ENCODE results near the gene SNRPA1.

Gene SNRPA1

DNA sequence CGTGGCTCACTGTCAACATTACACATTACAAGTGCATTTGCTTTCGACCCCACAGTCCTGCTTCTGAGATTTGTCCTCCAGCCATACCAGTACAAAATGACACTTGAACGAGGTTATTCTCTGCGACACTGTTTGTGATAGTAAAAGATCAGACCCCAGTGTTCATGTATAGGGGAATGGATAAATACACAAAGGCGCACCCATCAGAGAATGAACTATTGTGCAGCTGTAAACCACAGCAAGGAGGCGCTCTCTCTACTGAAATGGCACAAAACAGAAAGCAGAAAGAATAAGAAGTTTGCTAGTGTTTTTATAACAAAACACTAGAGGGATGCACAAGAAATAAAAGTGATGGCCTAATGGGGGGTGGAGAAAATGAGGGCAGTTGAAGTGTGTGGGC lies 38.3 kb downstream of the SNRPA1 start:
- TF ChIP-seq CTCF (IDR thresholded peaks at IDR 0.05; ENCODE audit: low read length, missing control alignments), result peak; percentile 28
- no peak overlapping the region for H3K4me3 ChIP-seq (replicated peaks; ENCODE audit: low read depth, low read length)
- DNase-seq (ENCODE audit: low read depth), result no peak

GRCh38 chr15:101255615-101256241 lies 39.3 kb downstream of the SNRPA1 start:
- DNase-seq (ENCODE audit: low read depth), result peak; percentile 90
- TF ChIP-seq CTCF (IDR thresholded peaks at IDR 0.05; ENCODE audit: low read length, missing control alignments), result no peak
- H3K4me3 ChIP-seq (replicated peaks; ENCODE audit: low read depth, low read length), result no peak overlapping the region

DNA sequence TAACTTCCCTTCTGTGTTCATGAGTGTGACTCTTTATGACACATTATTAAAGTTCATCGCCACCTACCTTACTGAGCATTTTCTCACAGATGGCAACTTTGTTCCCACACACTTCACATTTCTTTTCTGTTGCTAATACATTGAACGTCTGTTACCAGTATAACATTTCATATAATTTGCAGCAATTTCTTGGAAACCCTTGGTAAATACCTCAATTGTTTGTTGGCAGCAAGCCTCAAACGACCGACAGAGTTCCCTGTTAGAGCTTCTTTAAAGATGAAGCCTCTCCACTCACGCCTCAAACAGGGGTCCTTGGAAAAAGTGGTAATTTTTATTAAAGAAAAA lies 40.0 kb downstream of the SNRPA1 start:
- H3K4me3 ChIP-seq (replicated peaks; ENCODE audit: low read depth, low read length), result no peak overlapping the region
- TF ChIP-seq CTCF (IDR thresholded peaks at IDR 0.05; ENCODE audit: low read length, missing control alignments), result no peak
- no peak for DNase-seq (ENCODE audit: low read depth)

DNA sequence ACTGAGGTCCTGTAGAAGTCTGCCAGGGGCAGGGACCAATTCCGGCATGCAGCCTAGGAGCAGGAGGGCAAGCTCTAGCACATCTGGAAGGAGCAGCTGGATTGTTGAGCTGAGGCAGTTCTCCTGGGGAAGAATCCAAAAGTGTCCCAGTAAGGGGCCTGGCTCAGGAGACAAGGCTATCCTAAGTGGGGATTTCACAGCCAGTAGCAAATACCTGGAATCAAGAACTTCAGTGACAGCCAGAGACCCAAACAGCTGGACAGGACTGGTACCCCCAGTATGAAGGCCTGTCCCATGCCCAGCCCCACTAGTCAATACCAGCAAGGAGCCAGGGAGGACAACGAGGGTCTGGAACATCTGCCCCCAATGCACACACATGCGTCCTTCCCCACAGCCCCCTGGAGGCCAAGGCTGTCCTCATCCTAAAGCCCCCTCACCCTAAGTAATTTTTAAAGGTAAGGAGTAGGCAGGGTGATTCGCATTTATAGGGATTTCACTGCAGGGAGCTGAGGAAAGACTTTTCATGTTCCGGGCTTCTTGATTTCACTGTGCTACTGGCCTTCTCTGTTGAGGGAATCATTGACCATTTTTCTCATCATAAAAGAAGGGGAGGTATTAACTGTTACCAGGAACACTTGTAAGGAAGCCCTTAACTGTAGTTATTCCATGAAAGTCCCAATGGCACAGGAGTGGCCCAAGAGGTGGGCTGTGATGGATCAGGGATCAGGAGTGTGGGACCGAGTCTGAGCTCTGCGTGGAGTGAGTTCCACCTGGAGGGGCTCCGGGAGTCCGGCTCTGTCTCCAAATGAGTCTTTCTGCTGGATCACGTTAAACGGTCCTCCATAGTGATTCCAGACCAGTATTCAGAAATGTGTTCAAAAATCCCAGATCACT lies 40.6 kb downstream of the SNRPA1 start:
- H3K4me3 ChIP-seq (replicated peaks; ENCODE audit: low read depth, low read length), result no peak overlapping the region
- no peak for TF ChIP-seq CTCF (IDR thresholded peaks at IDR 0.05; ENCODE audit: low read length, missing control alignments)
- DNase-seq (ENCODE audit: low read depth), result no peak

- peak overlapping the region; percentile 91 for H3K4me3 ChIP-seq (replicated peaks; ENCODE audit: low read depth, low read length)
- TF ChIP-seq CTCF (IDR thresholded peaks at IDR 0.05; ENCODE audit: low read length, missing control alignments), result no peak
- DNase-seq (ENCODE audit: low read depth), result no peak
Observed at GRCh38 chr15:101252836-101253235, 42.2 kb downstream of the SNRPA1 start.

GRCh38 chr15:101251830-101252820 lies 42.9 kb downstream of the SNRPA1 start, which contains the start of gene CHSY1:
TSS of gene CHSY1 (minus strand) at chr15:101252048. CDS start at chr15:101251456, 592 bp downstream.
- peak; percentile 96 for DNase-seq (ENCODE audit: low read depth)
- H3K4me3 ChIP-seq (replicated peaks; ENCODE audit: low read depth, low read length), result peak within 1 kb of the TSS; percentile 91
- no peak for TF ChIP-seq CTCF (IDR thresholded peaks at IDR 0.05; ENCODE audit: low read length, missing control alignments)
